ENCODE results near the gene FOXS1. TPM values are rescaled to one million over a fixed set of nuclear protein-coding genes. Genes with fewer than 3 reads are reported as not detected.

The FOXS1 gene
- total and polyA plus RNA-seq, 10 of the 15 experiments (the other 5 are each of a cell fraction or from before 2014, with no cell fraction given) = not detected

DNA sequence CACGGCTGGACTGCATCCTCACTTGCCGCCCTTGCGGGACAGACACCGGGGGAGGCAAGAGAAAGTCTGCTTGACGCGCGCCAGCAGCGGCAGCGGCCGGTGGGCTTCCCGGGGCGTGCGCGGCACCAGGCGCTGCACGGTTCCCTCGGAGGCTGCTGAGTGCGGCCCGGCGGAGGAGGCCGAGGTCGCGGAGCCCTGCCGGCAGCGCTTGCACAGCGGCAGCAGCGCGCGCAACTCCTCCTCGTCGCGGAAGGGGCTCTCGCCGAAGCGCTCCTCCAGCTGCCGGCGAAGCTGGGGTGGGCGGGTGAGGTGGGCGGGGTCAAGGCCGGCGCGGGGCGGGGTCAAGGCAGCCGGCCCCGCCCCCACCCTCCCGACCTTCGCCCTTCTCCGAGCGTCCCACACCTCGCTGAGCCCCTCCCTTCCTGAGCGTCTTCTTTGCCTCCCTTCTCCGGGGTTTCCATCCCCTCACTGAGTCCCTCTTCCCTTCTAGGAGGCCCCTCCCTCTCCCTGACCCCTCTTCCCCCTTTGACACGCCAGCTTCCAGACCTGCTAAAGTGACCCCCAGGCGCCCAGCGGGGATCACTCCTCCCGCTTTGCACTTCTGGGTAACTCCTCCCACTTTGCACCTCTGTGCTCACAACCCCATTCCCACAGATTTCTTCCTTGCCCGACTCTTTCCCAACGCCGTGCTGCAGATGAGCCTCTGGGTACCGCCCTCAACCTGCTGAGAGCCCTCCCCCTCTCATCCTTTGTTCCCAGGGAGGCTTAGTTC, 16.2 kb upstream of the FOXS1 start (continued):
- TF ChIP-seq, protein P1, sequence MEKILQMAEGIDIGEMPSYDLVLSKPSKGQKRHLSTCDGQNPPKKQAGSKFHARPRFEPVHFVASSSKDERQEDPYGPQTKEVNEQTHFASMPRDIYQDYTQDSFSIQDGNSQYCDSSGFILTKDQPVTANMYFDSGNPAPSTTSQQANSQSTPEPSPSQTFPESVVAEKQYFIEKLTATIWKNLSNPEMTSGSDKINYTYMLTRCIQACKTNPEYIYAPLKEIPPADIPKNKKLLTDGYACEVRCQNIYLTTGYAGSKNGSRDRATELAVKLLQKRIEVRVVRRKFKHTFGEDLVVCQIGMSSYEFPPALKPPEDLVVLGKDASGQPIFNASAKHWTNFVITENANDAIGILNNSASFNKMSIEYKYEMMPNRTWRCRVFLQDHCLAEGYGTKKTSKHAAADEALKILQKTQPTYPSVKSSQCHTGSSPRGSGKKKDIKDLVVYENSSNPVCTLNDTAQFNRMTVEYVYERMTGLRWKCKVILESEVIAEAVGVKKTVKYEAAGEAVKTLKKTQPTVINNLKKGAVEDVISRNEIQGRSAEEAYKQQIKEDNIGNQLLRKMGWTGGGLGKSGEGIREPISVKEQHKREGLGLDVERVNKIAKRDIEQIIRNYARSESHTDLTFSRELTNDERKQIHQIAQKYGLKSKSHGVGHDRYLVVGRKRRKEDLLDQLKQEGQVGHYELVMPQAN (conservative IDR thresholded peaks at IDR 0.05) = peak; percentile 59
- TF ChIP-seq GABPA (IDR thresholded peaks at IDR 0.05; ENCODE audit: low read depth) (no peak), HCFC1 (IDR thresholded peaks at IDR 0.05; ENCODE audit: low read length) (no peak; the same call in 1 of the 2 replicates), IKZF2 (IDR thresholded peaks at IDR 0.05) (no peak), ZSCAN29 (IDR thresholded peaks at IDR 0.05) (no peak), MTA3 (IDR thresholded peaks at IDR 0.05; ENCODE audit: borderline replicate concordance, low read length) (no peak), POLR2AphosphoS5 (IDR thresholded peaks at IDR 0.05; ENCODE audit: low read length) (no peak), POLR2AphosphoS2 (IDR thresholded peaks at IDR 0.05; ENCODE audit: low read depth, low read length) (no peak), FOXM1 (IDR thresholded peaks at IDR 0.05; ENCODE audit: low read depth, low read length) (no peak), NFIC (IDR thresholded peaks at IDR 0.05; ENCODE audit: low read depth, low read length) (no peak)
- TF ChIP-seq, protein P2, sequence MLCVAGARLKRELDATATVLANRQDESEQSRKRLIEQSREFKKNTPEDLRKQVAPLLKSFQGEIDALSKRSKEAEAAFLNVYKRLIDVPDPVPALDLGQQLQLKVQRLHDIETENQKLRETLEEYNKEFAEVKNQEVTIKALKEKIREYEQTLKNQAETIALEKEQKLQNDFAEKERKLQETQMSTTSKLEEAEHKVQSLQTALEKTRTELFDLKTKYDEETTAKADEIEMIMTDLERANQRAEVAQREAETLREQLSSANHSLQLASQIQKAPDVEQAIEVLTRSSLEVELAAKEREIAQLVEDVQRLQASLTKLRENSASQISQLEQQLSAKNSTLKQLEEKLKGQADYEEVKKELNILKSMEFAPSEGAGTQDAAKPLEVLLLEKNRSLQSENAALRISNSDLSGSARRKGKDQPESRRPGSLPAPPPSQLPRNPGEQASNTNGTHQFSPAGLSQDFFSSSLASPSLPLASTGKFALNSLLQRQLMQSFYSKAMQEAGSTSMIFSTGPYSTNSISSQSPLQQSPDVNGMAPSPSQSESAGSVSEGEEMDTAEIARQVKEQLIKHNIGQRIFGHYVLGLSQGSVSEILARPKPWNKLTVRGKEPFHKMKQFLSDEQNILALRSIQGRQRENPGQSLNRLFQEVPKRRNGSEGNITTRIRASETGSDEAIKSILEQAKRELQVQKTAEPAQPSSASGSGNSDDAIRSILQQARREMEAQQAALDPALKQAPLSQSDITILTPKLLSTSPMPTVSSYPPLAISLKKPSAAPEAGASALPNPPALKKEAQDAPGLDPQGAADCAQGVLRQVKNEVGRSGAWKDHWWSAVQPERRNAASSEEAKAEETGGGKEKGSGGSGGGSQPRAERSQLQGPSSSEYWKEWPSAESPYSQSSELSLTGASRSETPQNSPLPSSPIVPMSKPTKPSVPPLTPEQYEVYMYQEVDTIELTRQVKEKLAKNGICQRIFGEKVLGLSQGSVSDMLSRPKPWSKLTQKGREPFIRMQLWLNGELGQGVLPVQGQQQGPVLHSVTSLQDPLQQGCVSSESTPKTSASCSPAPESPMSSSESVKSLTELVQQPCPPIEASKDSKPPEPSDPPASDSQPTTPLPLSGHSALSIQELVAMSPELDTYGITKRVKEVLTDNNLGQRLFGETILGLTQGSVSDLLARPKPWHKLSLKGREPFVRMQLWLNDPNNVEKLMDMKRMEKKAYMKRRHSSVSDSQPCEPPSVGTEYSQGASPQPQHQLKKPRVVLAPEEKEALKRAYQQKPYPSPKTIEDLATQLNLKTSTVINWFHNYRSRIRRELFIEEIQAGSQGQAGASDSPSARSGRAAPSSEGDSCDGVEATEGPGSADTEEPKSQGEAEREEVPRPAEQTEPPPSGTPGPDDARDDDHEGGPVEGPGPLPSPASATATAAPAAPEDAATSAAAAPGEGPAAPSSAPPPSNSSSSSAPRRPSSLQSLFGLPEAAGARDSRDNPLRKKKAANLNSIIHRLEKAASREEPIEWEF (IDR thresholded peaks at IDR 0.05; ENCODE audit: insufficient replicate concordance, low read depth, low read length) = no peak
- TF ChIP-seq, protein P3, sequence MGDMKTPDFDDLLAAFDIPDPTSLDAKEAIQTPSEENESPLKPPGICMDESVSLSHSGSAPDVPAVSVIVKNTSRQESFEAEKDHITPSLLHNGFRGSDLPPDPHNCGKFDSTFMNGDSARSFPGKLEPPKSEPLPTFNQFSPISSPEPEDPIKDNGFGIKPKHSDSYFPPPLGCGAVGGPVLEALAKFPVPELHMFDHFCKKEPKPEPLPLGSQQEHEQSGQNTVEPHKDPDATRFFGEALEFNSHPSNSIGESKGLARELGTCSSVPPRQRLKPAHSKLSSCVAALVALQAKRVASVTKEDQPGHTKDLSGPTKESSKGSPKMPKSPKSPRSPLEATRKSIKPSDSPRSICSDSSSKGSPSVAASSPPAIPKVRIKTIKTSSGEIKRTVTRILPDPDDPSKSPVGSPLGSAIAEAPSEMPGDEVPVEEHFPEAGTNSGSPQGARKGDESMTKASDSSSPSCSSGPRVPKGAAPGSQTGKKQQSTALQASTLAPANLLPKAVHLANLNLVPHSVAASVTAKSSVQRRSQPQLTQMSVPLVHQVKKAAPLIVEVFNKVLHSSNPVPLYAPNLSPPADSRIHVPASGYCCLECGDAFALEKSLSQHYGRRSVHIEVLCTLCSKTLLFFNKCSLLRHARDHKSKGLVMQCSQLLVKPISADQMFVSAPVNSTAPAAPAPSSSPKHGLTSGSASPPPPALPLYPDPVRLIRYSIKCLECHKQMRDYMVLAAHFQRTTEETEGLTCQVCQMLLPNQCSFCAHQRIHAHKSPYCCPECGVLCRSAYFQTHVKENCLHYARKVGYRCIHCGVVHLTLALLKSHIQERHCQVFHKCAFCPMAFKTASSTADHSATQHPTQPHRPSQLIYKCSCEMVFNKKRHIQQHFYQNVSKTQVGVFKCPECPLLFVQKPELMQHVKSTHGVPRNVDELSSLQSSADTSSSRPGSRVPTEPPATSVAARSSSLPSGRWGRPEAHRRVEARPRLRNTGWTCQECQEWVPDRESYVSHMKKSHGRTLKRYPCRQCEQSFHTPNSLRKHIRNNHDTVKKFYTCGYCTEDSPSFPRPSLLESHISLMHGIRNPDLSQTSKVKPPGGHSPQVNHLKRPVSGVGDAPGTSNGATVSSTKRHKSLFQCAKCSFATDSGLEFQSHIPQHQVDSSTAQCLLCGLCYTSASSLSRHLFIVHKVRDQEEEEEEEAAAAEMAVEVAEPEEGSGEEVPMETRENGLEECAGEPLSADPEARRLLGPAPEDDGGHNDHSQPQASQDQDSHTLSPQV (IDR thresholded peaks at IDR 0.05) = no peak
- TF ChIP-seq, protein P4, sequence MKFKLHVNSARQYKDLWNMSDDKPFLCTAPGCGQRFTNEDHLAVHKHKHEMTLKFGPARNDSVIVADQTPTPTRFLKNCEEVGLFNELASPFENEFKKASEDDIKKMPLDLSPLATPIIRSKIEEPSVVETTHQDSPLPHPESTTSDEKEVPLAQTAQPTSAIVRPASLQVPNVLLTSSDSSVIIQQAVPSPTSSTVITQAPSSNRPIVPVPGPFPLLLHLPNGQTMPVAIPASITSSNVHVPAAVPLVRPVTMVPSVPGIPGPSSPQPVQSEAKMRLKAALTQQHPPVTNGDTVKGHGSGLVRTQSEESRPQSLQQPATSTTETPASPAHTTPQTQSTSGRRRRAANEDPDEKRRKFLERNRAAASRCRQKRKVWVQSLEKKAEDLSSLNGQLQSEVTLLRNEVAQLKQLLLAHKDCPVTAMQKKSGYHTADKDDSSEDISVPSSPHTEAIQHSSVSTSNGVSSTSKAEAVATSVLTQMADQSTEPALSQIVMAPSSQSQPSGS (IDR thresholded peaks at IDR 0.05; ENCODE audit: low read length) = no peak
- TF ChIP-seq, protein P5, sequence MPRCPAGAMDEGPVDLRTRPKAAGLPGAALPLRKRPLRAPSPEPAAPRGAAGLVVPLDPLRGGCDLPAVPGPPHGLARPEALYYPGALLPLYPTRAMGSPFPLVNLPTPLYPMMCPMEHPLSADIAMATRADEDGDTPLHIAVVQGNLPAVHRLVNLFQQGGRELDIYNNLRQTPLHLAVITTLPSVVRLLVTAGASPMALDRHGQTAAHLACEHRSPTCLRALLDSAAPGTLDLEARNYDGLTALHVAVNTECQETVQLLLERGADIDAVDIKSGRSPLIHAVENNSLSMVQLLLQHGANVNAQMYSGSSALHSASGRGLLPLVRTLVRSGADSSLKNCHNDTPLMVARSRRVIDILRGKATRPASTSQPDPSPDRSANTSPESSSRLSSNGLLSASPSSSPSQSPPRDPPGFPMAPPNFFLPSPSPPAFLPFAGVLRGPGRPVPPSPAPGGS (IDR thresholded peaks at IDR 0.05; ENCODE audit: borderline replicate concordance, insufficient read depth, low read depth, low read length, poor library complexity, severe bottlenecking) = no peak

All from GM12878 (cell line).